ENCODE measurements around the gene KIF26B.

The KIF26B gene

DNA sequence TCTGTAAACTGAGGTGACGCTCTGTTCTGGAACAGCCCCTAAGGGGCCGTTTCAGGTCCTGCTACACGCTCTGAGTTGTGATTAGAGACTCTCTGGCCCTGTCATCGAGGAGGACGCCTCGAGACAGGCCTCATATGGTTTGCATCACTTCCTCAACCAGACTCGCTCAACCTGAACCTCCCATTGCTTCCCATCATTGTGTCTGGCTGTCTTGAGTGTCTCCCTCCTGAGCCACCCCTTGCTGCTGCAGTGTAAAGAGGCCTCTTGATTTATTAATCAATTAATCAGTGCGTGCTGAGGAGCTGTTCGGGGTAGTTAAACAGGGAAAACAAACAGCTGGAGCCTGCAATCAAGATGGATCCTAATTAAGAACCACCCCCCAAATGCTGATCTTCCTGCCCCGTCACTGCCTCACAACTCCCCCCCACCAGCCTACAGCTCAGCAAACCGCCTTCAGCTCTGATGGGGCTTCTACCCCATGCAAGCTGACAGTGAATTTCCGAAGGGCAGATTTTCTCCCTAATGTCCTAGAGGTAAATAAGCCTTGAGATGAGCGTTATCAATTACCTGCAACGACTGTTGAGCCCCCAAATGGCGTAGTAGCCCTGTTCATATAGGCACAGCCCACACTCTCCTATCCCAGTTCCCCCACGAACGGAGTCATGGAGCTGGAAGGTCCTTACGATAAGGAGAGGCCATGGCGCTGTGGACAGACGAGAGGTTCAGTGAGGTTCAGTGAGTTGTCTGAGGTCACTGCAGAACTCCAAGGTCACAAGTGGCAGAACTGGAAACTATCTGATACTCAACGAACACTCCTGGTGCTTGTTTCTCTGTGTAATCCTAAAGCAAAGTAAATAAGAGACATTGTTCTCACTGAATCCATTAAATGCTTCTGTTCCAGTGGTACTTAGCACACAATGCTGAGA is 210.6 kb downstream of the KIF26B start:
- no peaks in the 10 kb centered on the region for H3K27me3 ChIP-seq (replicated peaks; ENCODE audit: insufficient read depth, low read length)
- no peak overlapping the region for H3K4me3 ChIP-seq (ENCODE audit: low read length)
- TF ChIP-seq EZH2 (optimal IDR thresholded peaks at IDR 0.05; ENCODE audit: low read depth, low read length) (no peak), CTCF (IDR thresholded peaks at IDR 0.05; ENCODE audit: low read length) (no peak)
- H3F3A ChIP-seq (ENCODE audit: insufficient read depth, low read length) = no peaks in the 10 kb centered on the region
- no peak overlapping the region for H3K9ac ChIP-seq (ENCODE audit: low read length)
- H3K9me3 ChIP-seq (replicated peaks; ENCODE audit: insufficient read depth, low read length) = no peaks in the 10 kb centered on the region
- no peaks in the 10 kb centered on the region for H4K20me1 ChIP-seq (ENCODE audit: insufficient read depth, low read length)
- no peaks in the 10 kb centered on the region for H3K36me3 ChIP-seq (replicated peaks; ENCODE audit: insufficient read depth, low read length)
- no peak overlapping the region for H3K27ac ChIP-seq (ENCODE audit: low read length)
- no peaks in the 10 kb centered on the region for H3K79me2 ChIP-seq (ENCODE audit: low read length)
- no peaks in the 10 kb centered on the region for H3K4me1 ChIP-seq (ENCODE audit: low read length)
- DNase-seq = no peak
- H3K4me2 ChIP-seq (ENCODE audit: low read depth, low read length) = no peak overlapping the region
- no peaks in the 10 kb centered on the region for H3K9me2 ChIP-seq (replicated peaks; ENCODE audit: insufficient read depth, low read length)
- H2AFZ ChIP-seq (ENCODE audit: low read length) = no peak overlapping the region

GRCh38 chr1:245366886-245367285 is 212.1 kb downstream of the KIF26B start:
- H3F3A ChIP-seq (ENCODE audit: insufficient read depth, low read length) = no peaks in the 10 kb centered on the region
- no peaks in the 10 kb centered on the region for H3K9me3 ChIP-seq (replicated peaks; ENCODE audit: insufficient read depth, low read length)
- H3K9me2 ChIP-seq (replicated peaks; ENCODE audit: insufficient read depth, low read length) = no peaks in the 10 kb centered on the region
- H3K79me2 ChIP-seq (ENCODE audit: low read length) = no peaks in the 10 kb centered on the region
- no peak for DNase-seq
- H2AFZ ChIP-seq (ENCODE audit: low read length) = no peak overlapping the region
- H3K4me1 ChIP-seq (ENCODE audit: low read length) = no peaks in the 10 kb centered on the region
- H3K27ac ChIP-seq (ENCODE audit: low read length) = no peak overlapping the region
- TF ChIP-seq CTCF (IDR thresholded peaks at IDR 0.05; ENCODE audit: low read length) = no peak
- TF ChIP-seq EZH2 (optimal IDR thresholded peaks at IDR 0.05; ENCODE audit: low read depth, low read length) = no peak
- no peak for TF ChIP-seq EZH2phosphoT487 (IDR thresholded peaks at IDR 0.05; ENCODE audit: low read length)
- no peak overlapping the region for H3K4me2 ChIP-seq (ENCODE audit: low read depth, low read length)
- no peak overlapping the region for H3K4me3 ChIP-seq (ENCODE audit: low read length)
- H3K27me3 ChIP-seq (replicated peaks; ENCODE audit: insufficient read depth, low read length) = no peaks in the 10 kb centered on the region
- H3K9ac ChIP-seq (ENCODE audit: low read length) = no peak overlapping the region
- H3K36me3 ChIP-seq (replicated peaks; ENCODE audit: insufficient read depth, low read length) = no peaks in the 10 kb centered on the region
- H4K20me1 ChIP-seq (ENCODE audit: insufficient read depth, low read length) = no peaks in the 10 kb centered on the region

DNA sequence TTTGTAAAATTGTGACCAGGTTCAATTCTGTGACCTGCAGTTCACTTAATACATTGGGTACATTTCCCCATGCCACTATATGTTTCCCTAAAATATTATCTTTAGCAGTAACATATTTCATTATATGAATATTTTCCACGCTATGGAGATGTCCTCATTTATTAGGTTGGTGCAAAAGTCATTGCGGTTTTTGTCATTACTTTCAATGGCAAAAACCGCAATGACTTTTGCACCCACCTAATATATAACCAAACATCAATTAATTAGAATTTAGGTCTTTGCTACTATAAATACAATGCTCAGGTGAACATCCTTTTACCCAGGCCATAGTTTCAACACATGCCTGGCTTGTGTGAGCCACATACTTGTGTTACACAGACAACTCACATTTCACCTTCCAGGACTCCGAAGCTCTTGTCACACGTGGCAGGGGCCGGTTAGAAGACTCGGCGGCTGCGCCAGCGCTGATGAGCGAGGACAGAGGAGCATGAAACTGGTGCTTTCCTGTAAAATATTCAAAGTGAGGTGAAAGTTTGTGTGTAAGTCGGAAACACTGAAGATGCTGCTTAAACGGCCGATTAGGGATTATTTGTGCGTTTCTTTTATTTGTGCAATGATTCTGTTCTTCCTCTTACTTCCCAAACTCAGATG is 215.5 kb downstream of the KIF26B start:
- Histone ChIP-seq H3K4me2 (ENCODE audit: low read depth, low read length) (no peak overlapping the region), H3K9me3 (replicated peaks; ENCODE audit: insufficient read depth, low read length) (no peaks in the 10 kb centered on the region), H3K36me3 (replicated peaks; ENCODE audit: insufficient read depth, low read length) (no peaks in the 10 kb centered on the region), H3K4me3 (ENCODE audit: low read length) (no peak overlapping the region), H3K27ac (ENCODE audit: low read length) (no peak overlapping the region), H3K4me1 (ENCODE audit: low read length) (no peaks in the 10 kb centered on the region), H3F3A (ENCODE audit: insufficient read depth, low read length) (no peaks in the 10 kb centered on the region), H3K79me2 (ENCODE audit: low read length) (no peaks in the 10 kb centered on the region), H2AFZ (ENCODE audit: low read length) (no peak overlapping the region), H3K27me3 (replicated peaks; ENCODE audit: insufficient read depth, low read length) (no peaks in the 10 kb centered on the region), H3K9me2 (replicated peaks; ENCODE audit: insufficient read depth, low read length) (no peaks in the 10 kb centered on the region), H3K9ac (ENCODE audit: low read length) (no peak overlapping the region), H4K20me1 (ENCODE audit: insufficient read depth, low read length) (no peaks in the 10 kb centered on the region)
- no peak for DNase-seq
- no peak for TF ChIP-seq CTCF (IDR thresholded peaks at IDR 0.05; ENCODE audit: low read length)

Measured in MM.1S (cell line).